Measurements from ENCODE around the gene ZBTB20.

Gene ZBTB20

GRCh38 chr3:114294940-114295480 is 852.1 kb downstream of the ZBTB20 start:
- DNase-seq (ENCODE audit: low read depth, low spot score): no peak

GRCh38 chr3:114293838-114294535 is 853.1 kb downstream of the ZBTB20 start, which contains the start of gene TIGIT:
Gene TIGIT (plus strand): TSS chr3:114294028. CDS start chr3:114294062, 34 bp downstream.
- no peak for DNase-seq (ENCODE audit: low read depth, low spot score)

GRCh38 chr3:114290911-114291901 is 855.9 kb downstream of the ZBTB20 start:
- DNase-seq (ENCODE audit: low read depth, low spot score): no peak

DNA sequence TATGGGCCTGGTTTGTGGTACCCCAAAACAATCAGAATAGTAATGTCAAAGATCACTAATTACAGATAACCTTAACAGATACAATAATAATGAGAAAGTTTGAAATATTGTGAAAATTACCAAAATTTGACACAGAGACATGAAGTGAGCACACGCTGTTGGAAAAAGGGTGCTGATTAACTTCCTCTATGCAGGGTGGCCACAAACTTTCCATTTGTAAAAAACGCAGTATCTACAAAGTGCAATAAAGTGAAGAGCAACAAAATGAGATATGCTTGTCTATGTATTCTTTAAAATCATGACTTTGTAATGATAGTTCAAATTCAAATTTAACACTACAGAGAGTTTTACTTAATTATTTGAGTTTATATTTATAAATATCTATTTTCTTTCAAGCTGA is 860.8 kb downstream of the ZBTB20 start:
- DNase-seq (ENCODE audit: low read depth, low spot score): no peak

- no peak for DNase-seq (ENCODE audit: low read depth, low spot score)
Measured at GRCh38 chr3:114285648-114286230, 861.3 kb downstream of the ZBTB20 start.

- DNase-seq (ENCODE audit: low read depth, low spot score): no peak
Measured at GRCh38 chr3:114284644-114285043, 862.4 kb downstream of the ZBTB20 start.
